ENCODE measurements around the gene USP20. TPM values are rescaled to one million over a fixed set of nuclear protein-coding genes. Genes with fewer than 3 reads are reported as not detected.

Gene USP20
- polyA plus RNA-seq, 1 of the 3 experiments (the other 2 are of a cell fraction): 22.5 TPM

- TF ChIP-seq, protein P1, sequence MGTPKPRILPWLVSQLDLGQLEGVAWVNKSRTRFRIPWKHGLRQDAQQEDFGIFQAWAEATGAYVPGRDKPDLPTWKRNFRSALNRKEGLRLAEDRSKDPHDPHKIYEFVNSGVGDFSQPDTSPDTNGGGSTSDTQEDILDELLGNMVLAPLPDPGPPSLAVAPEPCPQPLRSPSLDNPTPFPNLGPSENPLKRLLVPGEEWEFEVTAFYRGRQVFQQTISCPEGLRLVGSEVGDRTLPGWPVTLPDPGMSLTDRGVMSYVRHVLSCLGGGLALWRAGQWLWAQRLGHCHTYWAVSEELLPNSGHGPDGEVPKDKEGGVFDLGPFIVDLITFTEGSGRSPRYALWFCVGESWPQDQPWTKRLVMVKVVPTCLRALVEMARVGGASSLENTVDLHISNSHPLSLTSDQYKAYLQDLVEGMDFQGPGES (IDR thresholded peaks at IDR 0.05; ENCODE audit: low read depth, low read length): no peak
- no peak for TF ChIP-seq FOXM1 (IDR thresholded peaks at IDR 0.05; ENCODE audit: low read depth)
- no peak for TF ChIP-seq USF1 (IDR thresholded peaks at IDR 0.05; ENCODE audit: borderline replicate concordance, low read depth)
These were observed 24.5 kb upstream of the USP20 start (continued) for GRCh38 chr9:129810788-129811187.

- Histone ChIP-seq H3K9me2 (no peaks in the 10 kb centered on the region), H3F3A (replicated peaks; ENCODE audit: insufficient read depth) (peaks cover 18% of the 10 kb centered on the region), H3K4me2 (no peak overlapping the region), H3K79me2 (ENCODE audit: insufficient read depth) (peaks cover 4% of the 10 kb centered on the region; the same call in 1 of the 2 replicates), H2AFZ (ENCODE audit: low read depth) (no peak overlapping the region), H3K27me3 (ENCODE audit: insufficient read depth) (no peaks in the 10 kb centered on the region), H3K4me1 (ENCODE audit: control insufficient read depth in 1 of 2, insufficient read depth in 2 of 2, low read depth in 1 of 2, low read length in 1 of 2) (no peaks in the 10 kb centered on the region; a peak in 1 of 4 replicates), H3K27ac (ENCODE audit: low read depth in 2 of 2, low read length in 1 of 2) (no peak overlapping the region; a peak in 1 of 4 replicates), H3K9ac (no peak overlapping the region), H3K36me3 (replicated peaks in 1 of 2; ENCODE audit: control insufficient read depth in 1 of 2, insufficient read depth in 2 of 2, low read length in 1 of 2) (peaks cover 10 to 64% of the 10 kb centered on the region in 2 experiments), H3K4me3 (ENCODE audit: low read depth in 2 of 2, low read length in 1 of 2) (no peak overlapping the region), H3K9me3 (no peaks in the 10 kb centered on the region), H4K20me1 (ENCODE audit: insufficient read depth) (no peaks in the 10 kb centered on the region)
- no peak for TF ChIP-seq FOXM1 (IDR thresholded peaks at IDR 0.05; ENCODE audit: low read depth)
- no peak for TF ChIP-seq SMC3 (IDR thresholded peaks at IDR 0.05; ENCODE audit: low read depth, low read length)
- TF ChIP-seq JUND (IDR thresholded peaks at IDR 0.05): no peak
- no peak for TF ChIP-seq TAF1 (IDR thresholded peaks at IDR 0.05; ENCODE audit: borderline replicate concordance, low read depth, low read length)
- TF ChIP-seq TEAD4 (IDR thresholded peaks at IDR 0.05; ENCODE audit: borderline replicate concordance, insufficient read depth): no peak
- no peak for TF ChIP-seq CHD2 (IDR thresholded peaks at IDR 0.05; ENCODE audit: low read length, partially characterized antibody)
- TF ChIP-seq NRF1 (IDR thresholded peaks at IDR 0.05; ENCODE audit: low read depth, low read length): no peak
- TF ChIP-seq YY1 (IDR thresholded peaks at IDR 0.05; ENCODE audit: low read depth): no peak
- no peak for TF ChIP-seq MAX (IDR thresholded peaks at IDR 0.05; ENCODE audit: low read depth)
- POLR2A ChIA-PET: no interaction called here
- DNase-seq: no peak
- WGBS (ENCODE audit: low lambda C conversion rate): 94% methylated on average over 6 of the region's 6 CpGs
- CTCF ChIA-PET: interaction anchor here (0.8 to 3.8 kb wide), 2 partner anchors 21 to 74 kb away, joined by 3 to 12 read pairs; no protein-coding TSS in a partner anchor
These were observed 23.3 kb upstream of the USP20 start for GRCh38 chr9:129811967-129812363.

- Histone ChIP-seq H3K27ac (ENCODE audit: low read depth in 2 of 2, low read length in 1 of 2) (peak overlapping the region in 1 of 2 experiments; percentile 5; a peak in 1 of 4 replicates), H3K27me3 (ENCODE audit: insufficient read depth) (no peaks in the 10 kb centered on the region), H4K20me1 (ENCODE audit: insufficient read depth) (no peaks in the 10 kb centered on the region), H3K4me2 (no peak overlapping the region), H3K36me3 (replicated peaks in 1 of 2; ENCODE audit: control insufficient read depth in 1 of 2, insufficient read depth in 2 of 2, low read length in 1 of 2) (peaks cover 13 to 62% of the 10 kb centered on the region in 2 experiments), H3F3A (replicated peaks; ENCODE audit: insufficient read depth) (peaks cover 18% of the 10 kb centered on the region), H3K4me1 (ENCODE audit: control insufficient read depth in 1 of 2, insufficient read depth in 2 of 2, low read depth in 1 of 2, low read length in 1 of 2) (no peaks in the 10 kb centered on the region; a peak in 1 of 4 replicates), H2AFZ (ENCODE audit: low read depth) (no peak overlapping the region), H3K9ac (no peak overlapping the region), H3K4me3 (ENCODE audit: low read depth in 2 of 2, low read length in 1 of 2) (no peak overlapping the region), H3K9me3 (no peaks in the 10 kb centered on the region), H3K9me2 (no peaks in the 10 kb centered on the region), H3K79me2 (ENCODE audit: insufficient read depth) (peaks cover 4% of the 10 kb centered on the region; the same call in 1 of the 2 replicates)
- DNase-seq: no peak
- TF ChIP-seq RCOR1 (IDR thresholded peaks at IDR 0.05; ENCODE audit: low read length) (no peak), TAF1 (IDR thresholded peaks at IDR 0.05; ENCODE audit: borderline replicate concordance, low read depth, low read length) (no peak), TEAD4 (IDR thresholded peaks at IDR 0.05; ENCODE audit: borderline replicate concordance, insufficient read depth) (no peak), POLR2AphosphoS5 (IDR thresholded peaks at IDR 0.05; ENCODE audit: low read depth, low read length) (no peak), RFX5 (IDR thresholded peaks at IDR 0.05; ENCODE audit: low read length) (no peak), CHD2 (IDR thresholded peaks at IDR 0.05; ENCODE audit: low read length, partially characterized antibody) (no peak), GATA2 (CRISPR knock-in tag; IDR thresholded peaks at IDR 0.05) (no peak)
- TF ChIP-seq, protein P2, sequence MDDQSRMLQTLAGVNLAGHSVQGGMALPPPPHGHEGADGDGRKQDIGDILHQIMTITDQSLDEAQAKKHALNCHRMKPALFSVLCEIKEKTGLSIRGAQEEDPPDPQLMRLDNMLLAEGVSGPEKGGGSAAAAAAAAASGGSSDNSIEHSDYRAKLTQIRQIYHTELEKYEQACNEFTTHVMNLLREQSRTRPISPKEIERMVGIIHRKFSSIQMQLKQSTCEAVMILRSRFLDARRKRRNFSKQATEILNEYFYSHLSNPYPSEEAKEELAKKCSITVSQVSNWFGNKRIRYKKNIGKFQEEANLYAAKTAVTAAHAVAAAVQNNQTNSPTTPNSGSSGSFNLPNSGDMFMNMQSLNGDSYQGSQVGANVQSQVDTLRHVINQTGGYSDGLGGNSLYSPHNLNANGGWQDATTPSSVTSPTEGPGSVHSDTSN (IDR thresholded peaks at IDR 0.05): no peak
- TF ChIP-seq, protein P3, sequence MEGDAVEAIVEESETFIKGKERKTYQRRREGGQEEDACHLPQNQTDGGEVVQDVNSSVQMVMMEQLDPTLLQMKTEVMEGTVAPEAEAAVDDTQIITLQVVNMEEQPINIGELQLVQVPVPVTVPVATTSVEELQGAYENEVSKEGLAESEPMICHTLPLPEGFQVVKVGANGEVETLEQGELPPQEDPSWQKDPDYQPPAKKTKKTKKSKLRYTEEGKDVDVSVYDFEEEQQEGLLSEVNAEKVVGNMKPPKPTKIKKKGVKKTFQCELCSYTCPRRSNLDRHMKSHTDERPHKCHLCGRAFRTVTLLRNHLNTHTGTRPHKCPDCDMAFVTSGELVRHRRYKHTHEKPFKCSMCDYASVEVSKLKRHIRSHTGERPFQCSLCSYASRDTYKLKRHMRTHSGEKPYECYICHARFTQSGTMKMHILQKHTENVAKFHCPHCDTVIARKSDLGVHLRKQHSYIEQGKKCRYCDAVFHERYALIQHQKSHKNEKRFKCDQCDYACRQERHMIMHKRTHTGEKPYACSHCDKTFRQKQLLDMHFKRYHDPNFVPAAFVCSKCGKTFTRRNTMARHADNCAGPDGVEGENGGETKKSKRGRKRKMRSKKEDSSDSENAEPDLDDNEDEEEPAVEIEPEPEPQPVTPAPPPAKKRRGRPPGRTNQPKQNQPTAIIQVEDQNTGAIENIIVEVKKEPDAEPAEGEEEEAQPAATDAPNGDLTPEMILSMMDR (IDR thresholded peaks at IDR 0.05): no peak
- ChIA-PET CTCF (interaction anchor here (0.8 to 3.8 kb wide), 2 partner anchors 22 to 74 kb away, joined by 3 to 12 read pairs; no protein-coding TSS in a partner anchor), POLR2A (no interaction called here)
- WGBS (ENCODE audit: low lambda C conversion rate): 86% methylated on average over 6 of the region's 9 CpGs
These were observed 22.9 kb upstream of the USP20 start for GRCh38 chr9:129812385-129812784.
